NCI-H345 treated with DMSO at 0.1 percent for 48 hours (cell line): ENCODE results near the gene BACE1.
A peak's percentile ranks its signal among the peaks of the same experiment; 100 is the strongest.

ENCODE experiments used
- DNase-seq: peaks from one replicate; lab custom pipeline; 2025; ENCODE audit not compliant: unreplicated experiment; lab: John Stamatoyannopoulos, UW

The BACE1 gene

DNA sequence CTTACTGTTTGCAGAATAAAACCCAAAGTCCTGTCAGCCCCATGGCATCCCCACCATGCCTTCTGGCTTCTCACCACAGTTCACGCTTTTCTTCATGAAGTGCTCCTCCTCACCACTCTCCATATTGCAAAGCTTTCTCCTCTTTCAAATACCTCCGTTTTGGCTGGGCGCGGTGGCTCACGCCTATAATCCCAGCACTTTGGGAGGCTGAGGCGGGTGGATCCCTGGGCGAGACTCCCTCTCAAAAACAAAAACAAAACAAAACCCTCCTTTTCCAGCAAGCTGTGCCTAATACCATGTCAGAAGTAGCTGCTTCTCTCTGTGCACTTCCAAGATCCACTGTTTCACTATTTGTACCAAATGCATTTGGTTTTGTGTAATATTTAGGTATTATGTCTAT is 6.7 kb downstream of the BACE1 start:
- no peak for DNase-seq

GRCh38 chr11:117305145-117305544 is 10.9 kb downstream of the BACE1 start:
- DNase-seq = no peak

GRCh38 chr11:117303646-117304315 is 12.3 kb downstream of the BACE1 start:
- DNase-seq = no peak

- peak; percentile 29 for DNase-seq
Observed at GRCh38 chr11:117303101-117303500, 13.0 kb downstream of the BACE1 start.

GRCh38 chr11:117302228-117302627 is 13.8 kb downstream of the BACE1 start:
- no peak for DNase-seq

GRCh38 chr11:117300773-117301172 is 15.3 kb downstream of the BACE1 start:
- no peak for DNase-seq

DNA sequence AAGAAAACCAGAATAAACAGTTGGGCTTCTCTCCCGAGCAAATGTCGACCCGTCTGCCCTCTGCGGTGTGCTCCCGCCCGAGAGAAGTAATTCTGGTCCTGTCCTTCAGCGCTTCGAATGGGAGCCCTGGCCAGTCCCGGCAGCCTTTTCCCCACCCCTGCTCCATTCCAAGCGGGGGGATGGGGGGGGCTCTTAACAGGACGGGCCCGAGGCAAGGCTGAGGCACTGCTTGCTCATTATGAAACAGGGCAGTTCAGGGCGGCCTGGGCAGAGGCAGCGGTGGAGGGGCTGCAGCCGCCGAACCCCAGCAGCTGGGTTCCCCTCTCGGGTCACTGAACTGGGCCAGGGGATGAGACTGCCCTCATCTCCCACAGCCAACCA is 15.8 kb downstream of the BACE1 start:
- DNase-seq = no peak

DNA sequence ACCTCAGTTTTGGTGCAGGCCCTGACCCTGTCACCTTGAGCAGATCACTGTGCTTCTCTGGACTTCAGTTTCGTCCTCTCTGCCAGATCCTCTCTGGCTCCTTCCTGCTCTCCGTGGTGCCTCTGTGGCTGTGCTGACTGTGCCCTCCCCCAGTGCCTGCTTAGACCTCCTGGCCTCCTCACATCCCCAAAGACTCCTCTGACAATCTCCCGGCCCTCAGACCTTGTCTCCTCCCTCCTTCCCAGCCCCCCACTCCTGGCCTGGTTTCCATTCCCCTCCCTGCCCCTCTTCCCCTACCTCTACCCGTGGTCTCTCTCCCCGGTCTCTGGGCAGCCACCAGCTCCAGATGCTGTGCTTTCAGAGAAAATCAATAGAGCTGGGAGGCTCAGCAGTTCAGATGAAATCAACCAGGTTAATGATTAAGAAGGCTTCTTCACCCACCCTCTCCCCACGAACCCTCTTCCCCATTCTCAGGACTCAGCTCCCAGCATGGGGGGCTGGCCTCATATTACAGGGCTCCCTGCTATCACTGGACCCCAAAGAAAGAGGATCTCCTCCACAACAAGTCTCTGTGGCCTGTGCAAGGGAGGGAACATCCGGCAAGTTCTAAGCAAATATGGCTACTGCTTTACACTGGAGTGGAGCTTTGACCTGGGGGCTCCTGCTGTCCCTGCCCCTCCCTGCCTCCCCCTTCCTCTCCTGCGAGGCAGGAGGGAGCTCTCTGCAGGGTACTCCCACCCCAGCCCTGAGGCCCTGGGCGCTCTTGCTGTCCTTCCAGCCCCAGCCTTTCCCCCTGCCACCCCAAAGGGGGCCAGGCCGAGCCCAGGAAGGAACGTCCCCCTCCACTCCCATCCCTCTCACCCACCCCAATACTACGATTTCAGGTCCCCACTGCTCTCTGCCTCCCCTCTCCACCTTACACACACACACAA is 16.4 kb downstream of the BACE1 start:
- no peak for DNase-seq

GRCh38 chr11:117298195-117298594 is 17.9 kb downstream of the BACE1 start:
- DNase-seq = no peak

DNA sequence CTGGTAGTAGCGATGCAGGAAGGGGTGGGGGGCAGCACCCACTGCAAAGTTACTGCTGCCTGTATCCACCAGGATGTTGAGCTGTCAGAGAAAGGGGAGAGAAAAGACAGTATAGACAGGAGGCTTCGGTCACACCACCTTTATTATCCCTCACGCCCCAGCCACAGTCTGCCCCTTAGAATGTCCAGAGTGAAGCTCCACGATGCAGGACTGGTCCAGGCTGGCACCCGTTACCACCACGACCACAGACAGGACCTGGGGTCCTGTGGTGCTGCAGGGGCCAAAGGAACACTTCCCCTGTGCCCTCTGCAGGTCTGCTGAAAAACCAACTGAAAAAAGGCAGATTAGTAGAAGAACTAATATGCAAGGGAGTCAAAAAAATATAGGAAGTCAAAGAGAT is 19.2 kb downstream of the BACE1 start:
- no peak for DNase-seq

GRCh38 chr11:117295438-117296137 is 20.5 kb downstream of the BACE1 start:
- DNase-seq = no peak

DNA sequence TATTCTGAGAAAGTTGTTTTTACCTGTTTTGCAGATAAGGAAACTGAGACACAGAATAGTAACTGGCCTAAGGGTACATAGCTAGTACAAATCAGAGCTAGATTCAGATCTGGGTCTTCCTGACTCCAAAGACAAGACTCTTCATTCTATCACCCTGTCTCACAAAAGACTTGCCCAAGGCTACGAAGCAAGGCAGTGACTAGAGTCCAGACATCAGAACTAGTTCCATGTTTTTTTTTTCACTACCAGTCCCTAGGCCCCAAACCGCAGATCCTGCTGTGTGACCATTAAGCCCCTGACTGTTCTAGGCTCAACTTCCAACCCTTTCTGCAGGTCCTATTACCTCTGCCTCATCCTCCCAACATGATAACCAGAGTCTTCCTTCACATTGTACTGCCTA is 23.4 kb downstream of the BACE1 start:
- no peak for DNase-seq

GRCh38 chr11:117290809-117291396 is 25.2 kb downstream of the BACE1 start, which contains the start of gene BACE1-AS:
Gene BACE1-AS, plus strand, starts transcription at chr11:117291346.
- DNase-seq = no peak

GRCh38 chr11:117289795-117290194 is 26.3 kb downstream of the BACE1 start:
- DNase-seq = no peak

GRCh38 chr11:117287668-117288067 is 28.4 kb downstream of the BACE1 start:
- DNase-seq = no peak

- no peak for DNase-seq
Observed at GRCh38 chr11:117286588-117286987, 29.5 kb downstream of the BACE1 start.

- DNase-seq = no peak
Observed at GRCh38 chr11:117284053-117284452, 32.0 kb downstream of the BACE1 start.

- no peak for DNase-seq
Observed at GRCh38 chr11:117282956-117283355, 33.1 kb downstream of the BACE1 start.

- no peak for DNase-seq
Observed at GRCh38 chr11:117281869-117282268, 34.2 kb downstream of the BACE1 start.

- no peak for DNase-seq
Observed at GRCh38 chr11:117281159-117281558, 34.9 kb downstream of the BACE1 start.

DNA sequence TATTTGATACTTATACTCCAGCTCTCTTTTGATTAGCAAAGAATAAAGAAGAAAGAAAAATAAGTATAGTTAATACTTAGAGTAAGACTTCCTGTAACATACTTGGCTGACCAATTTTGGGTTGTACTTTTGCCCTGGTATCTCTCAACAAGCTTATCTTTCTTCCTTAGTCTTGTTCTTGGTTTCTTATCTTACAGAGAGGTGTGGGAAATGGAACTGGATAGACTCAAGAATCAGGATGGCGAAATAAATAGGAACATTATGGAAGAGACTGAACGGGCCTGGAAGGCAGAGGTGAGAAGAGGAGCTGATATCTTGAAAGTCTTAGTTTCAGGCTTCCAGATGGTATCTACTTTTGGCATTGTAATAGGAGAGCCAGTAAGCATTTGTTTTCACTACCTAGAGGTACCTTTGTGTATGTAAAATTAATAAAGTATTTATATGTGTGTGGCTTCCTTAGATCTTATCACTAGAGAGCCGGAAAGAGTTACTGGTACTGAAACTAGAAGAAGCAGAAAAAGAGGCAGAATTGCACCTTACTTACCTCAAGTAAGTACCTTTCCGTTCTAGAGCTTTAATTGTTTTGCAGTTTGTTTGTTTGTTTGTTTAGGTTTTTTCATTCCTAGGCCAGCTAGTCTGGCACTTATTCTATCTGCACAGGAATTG is 36.2 kb downstream of the BACE1 start:
- DNase-seq = no peak
